ENCODE measurements around the gene PKD1.
"Not testable (repeated sequence)": the region's sequence is repeated elsewhere in the genome, so short reads cannot be mapped to it uniquely, and the experiment has no call there.

DNA sequence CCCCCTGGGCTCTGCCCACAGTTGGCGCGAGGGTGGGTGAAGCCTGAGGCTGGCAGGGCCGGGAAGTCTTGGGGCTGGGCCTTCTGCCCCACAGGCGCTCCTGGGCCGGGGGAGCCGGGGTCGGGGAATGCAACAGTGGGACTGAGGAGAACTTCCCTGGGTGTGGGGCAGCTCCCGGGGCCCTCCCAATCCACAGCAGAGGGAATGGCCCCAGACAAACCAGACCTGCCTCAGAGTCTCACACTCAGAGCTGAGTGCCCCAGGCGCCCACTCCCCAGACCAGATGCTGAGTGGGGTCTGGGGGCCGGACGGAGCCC, 11.4 kb downstream of the PKD1 start:
- not testable (repeated sequence) for TF ChIP-seq POLR2A (IDR thresholded peaks at IDR 0.05); CTCF (IDR thresholded peaks at IDR 0.05 in 4 of 5, conservative IDR thresholded peaks at IDR 0.05 in 1 of 5)
